GM18861 (cell line): ENCODE results near the gene CRISPLD2.

ENCODE experiments used
- ATAC-seq: cut with Tn5 transposase; IDR thresholded peaks from one replicate; pipeline ENCODE4 v1.9.1; 2021; ENCODE audit not compliant: unreplicated experiment

The CRISPLD2 gene

GRCh38 chr16:84800158-84800978, 19.4 kb upstream of the CRISPLD2 start:
- ATAC-seq, result no peak

GRCh38 chr16:84803146-84803545, 16.6 kb upstream of the CRISPLD2 start:
- ATAC-seq, result no peak

- no peak for ATAC-seq
Observed at GRCh38 chr16:84804326-84804725, 15.5 kb upstream of the CRISPLD2 start.

- no peak for ATAC-seq
Observed at GRCh38 chr16:84806256-84806889, 13.4 kb upstream of the CRISPLD2 start.

- no peak for ATAC-seq
Observed at GRCh38 chr16:84806890-84807258, 12.9 kb upstream of the CRISPLD2 start.

GRCh38 chr16:84807776-84808175, 12.0 kb upstream of the CRISPLD2 start:
- no peak for ATAC-seq

- no peak for ATAC-seq
Observed at GRCh38 chr16:84808826-84809225, 11.0 kb upstream of the CRISPLD2 start.

- no peak for ATAC-seq
Observed at GRCh38 chr16:84810518-84811273, 9.1 kb upstream of the CRISPLD2 start.

GRCh38 chr16:84811529-84811928, 8.3 kb upstream of the CRISPLD2 start:
- no peak for ATAC-seq

- ATAC-seq, result no peak
Observed at GRCh38 chr16:84813141-84813934, 6.4 kb upstream of the CRISPLD2 start.

GRCh38 chr16:84815462-84815861, 4.3 kb upstream of the CRISPLD2 start:
- ATAC-seq, result no peak

GRCh38 chr16:84816023-84816422, 3.8 kb upstream of the CRISPLD2 start:
- ATAC-seq, result no peak

- ATAC-seq, result no peak
Observed at GRCh38 chr16:84816485-84816884, 3.3 kb upstream of the CRISPLD2 start.

GRCh38 chr16:84817206-84817605, 2.6 kb upstream of the CRISPLD2 start:
- no peak for ATAC-seq

- ATAC-seq, result no peak
Observed at GRCh38 chr16:84817613-84818012, 2.2 kb upstream of the CRISPLD2 start.

GRCh38 chr16:84818133-84818532, 1.7 kb upstream of the CRISPLD2 start:
- ATAC-seq, result no peak

- no peak for ATAC-seq
Observed at GRCh38 chr16:84818989-84819643, 669 bp upstream of the CRISPLD2 start.

- ATAC-seq, result no peak
Observed at GRCh38 chr16:84820305-84820684, 510 bp downstream of the CRISPLD2 start.

- ATAC-seq, result no peak
Observed at GRCh38 chr16:84820771-84821170, 986 bp downstream of the CRISPLD2 start.

GRCh38 chr16:84821179-84821578, 1.4 kb downstream of the CRISPLD2 start:
- ATAC-seq, result no peak
